Measurements from ENCODE around the gene TARBP1. TPM values are rescaled to one million over a fixed set of nuclear protein-coding genes. Genes with fewer than 3 reads are reported as not detected.

TARBP1 gene
- total RNA-seq, 4 donors from 2014 or later, result 24.9 to 48.9 (median 34.4) TPM

DNA sequence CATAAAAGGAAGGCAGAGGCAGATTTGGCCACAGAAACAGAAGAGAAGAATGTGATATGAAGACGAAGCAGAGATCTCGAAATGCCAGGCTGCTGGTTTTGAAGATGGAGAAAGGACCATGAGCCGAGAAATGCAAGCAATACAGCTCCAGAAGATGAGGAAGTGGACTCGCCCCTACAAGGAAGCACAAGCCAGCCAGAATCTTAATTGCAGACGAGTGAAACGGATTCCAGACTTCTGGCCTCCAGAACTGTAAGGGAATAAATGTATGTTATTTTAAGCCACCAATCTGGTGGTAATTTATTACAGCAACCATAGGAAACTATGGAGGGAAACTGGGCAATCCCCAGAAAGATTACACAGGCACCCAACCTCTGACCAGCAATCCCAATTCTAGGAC, 24.1 kb downstream of the TARBP1 start:
- TF ChIP-seq CTCF (IDR thresholded peaks at IDR 0.05), result no peak
- no peak for TF ChIP-seq POLR2A (IDR thresholded peaks at IDR 0.05)
- TF ChIP-seq EP300 (IDR thresholded peaks at IDR 0.05), result no peak
- WGBS, 2 donors, result 88 to 90% methylated on average over 6 of the region's 6 CpGs
- no peak for DNase-seq (ENCODE audit: low spot score in 2 of 2)

GRCh38 chr1:234452406-234452965, 26.5 kb downstream of the TARBP1 start:
- no peaks in the 10 kb centered on the region for H3K27me3 ChIP-seq
- H3K36me3 ChIP-seq, result peaks cover 0 to 51% (median 0%) of the 10 kb centered on the region in 3 donors
- TF ChIP-seq CTCF (IDR thresholded peaks at IDR 0.05), result no peak
- TF ChIP-seq POLR2A (IDR thresholded peaks at IDR 0.05), result no peak
- no peak for TF ChIP-seq EP300 (IDR thresholded peaks at IDR 0.05)
- H3K4me3 ChIP-seq, result no peak overlapping the region
- 85 to 91% methylated on average over 2 of the region's 2 CpGs for WGBS, 2 donors
- H3K4me1 ChIP-seq, result no peaks in the 10 kb centered on the region
- no peak for DNase-seq (ENCODE audit: low spot score in 2 of 2)
- no peaks in the 10 kb centered on the region for H3K9me3 ChIP-seq
- no peak overlapping the region for H3K27ac ChIP-seq

More for the DNA sequence above, 24.1 kb downstream of the TARBP1 start:
- H3K27me3 ChIP-seq, result no peaks in the 10 kb centered on the region
- no peaks in the 10 kb centered on the region for H3K4me1 ChIP-seq
- no peak overlapping the region for H3K27ac ChIP-seq
- H3K36me3 ChIP-seq, result peaks cover 0 to 51% (median 0%) of the 10 kb centered on the region in 3 donors
- no peak overlapping the region for H3K4me3 ChIP-seq
- no peaks in the 10 kb centered on the region for H3K9me3 ChIP-seq

- Histone ChIP-seq H3K36me3 (peaks cover 0 to 68% (median 0%) of the 10 kb centered on the region in 3 donors), H3K4me1 (no peaks in the 10 kb centered on the region), H3K4me3 (no peak overlapping the region), H3K9me3 (peaks cover 0 to 29% (median 2%) of the 10 kb centered on the region in 4 donors), H3K27ac (no peak overlapping the region), H3K27me3 (no peaks in the 10 kb centered on the region)
- no peak for DNase-seq (ENCODE audit: low spot score in 2 of 2)
- TF ChIP-seq POLR2A (IDR thresholded peaks at IDR 0.05) (no peak), CTCF (IDR thresholded peaks at IDR 0.05) (no peak), EP300 (IDR thresholded peaks at IDR 0.05) (no peak)
- 97 to 100% methylated on average over 3 of the region's 3 CpGs for WGBS, 2 donors
Observed at GRCh38 chr1:234440348-234440747, 38.6 kb downstream of the TARBP1 start.

- Histone ChIP-seq H3K9me3 (peaks cover 0 to 29% (median 2%) of the 10 kb centered on the region in 4 donors), H3K4me1 (no peaks in the 10 kb centered on the region), H3K27ac (no peak overlapping the region), H3K4me3 (no peak overlapping the region), H3K27me3 (no peaks in the 10 kb centered on the region), H3K36me3 (peaks cover 0 to 63% (median 0%) of the 10 kb centered on the region in 3 donors)
- no peak for TF ChIP-seq POLR2A (IDR thresholded peaks at IDR 0.05)
- TF ChIP-seq CTCF (IDR thresholded peaks at IDR 0.05), result no peak
- no peak for TF ChIP-seq EP300 (IDR thresholded peaks at IDR 0.05)
- WGBS, 2 donors, result 94 to 98% methylated on average over 4 of the region's 4 CpGs
- DNase-seq (ENCODE audit: low spot score in 2 of 2), result no peak
Observed at GRCh38 chr1:234438579-234438978, 40.4 kb downstream of the TARBP1 start.

DNA sequence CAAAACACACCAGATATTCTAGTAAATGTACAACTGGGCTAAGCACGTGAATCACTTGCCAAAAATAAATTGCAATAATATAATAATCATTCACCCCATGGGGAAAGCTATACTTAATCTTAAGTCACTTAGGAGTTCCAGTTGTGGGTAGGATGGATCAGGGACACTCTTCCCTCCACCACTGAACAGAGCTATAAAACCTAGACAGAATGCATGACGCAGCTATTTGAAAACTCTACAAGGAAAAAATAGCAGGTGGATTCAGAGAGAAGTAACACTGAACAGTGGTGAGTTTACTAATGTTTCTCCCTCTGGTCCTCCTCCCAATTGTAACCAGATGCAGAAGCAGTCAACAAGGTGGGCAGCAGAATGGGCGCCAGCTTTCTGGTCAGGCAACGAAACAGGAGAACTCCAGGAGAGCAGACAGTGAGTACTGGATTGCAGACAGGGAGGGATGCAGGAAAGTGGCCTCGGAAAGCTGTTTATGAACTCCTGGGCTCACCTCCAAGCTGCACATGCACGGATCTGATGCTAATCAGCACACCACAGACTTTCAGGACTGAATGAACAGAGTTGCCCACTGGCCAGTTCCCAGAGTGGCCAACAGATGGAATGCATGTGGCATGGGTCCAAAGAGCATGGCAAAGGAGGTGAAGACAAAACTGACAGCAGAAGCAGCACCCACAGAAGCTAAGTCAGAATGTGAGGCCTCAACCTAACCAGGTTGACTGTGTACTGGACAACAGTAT, 41.4 kb downstream of the TARBP1 start:
- Histone ChIP-seq H3K9me3 (peaks cover 0 to 29% (median 2%) of the 10 kb centered on the region in 4 donors), H3K4me3 (no peak overlapping the region), H3K4me1 (no peaks in the 10 kb centered on the region), H3K36me3 (peaks cover 0 to 64% (median 0%) of the 10 kb centered on the region in 3 donors), H3K27ac (no peak overlapping the region), H3K27me3 (no peaks in the 10 kb centered on the region)
- DNase-seq (ENCODE audit: low spot score in 2 of 2), result no peak
- 72 to 79% methylated on average over 6 of the region's 6 CpGs for WGBS, 2 donors
- TF ChIP-seq CTCF (IDR thresholded peaks at IDR 0.05) (no peak), EP300 (IDR thresholded peaks at IDR 0.05) (no peak), POLR2A (IDR thresholded peaks at IDR 0.05) (no peak)

All from tibial nerve (tissue), 4 donors.